Astrocyte of the hippocampus (primary cell): ENCODE measurements around the gene C17orf67.

ENCODE experiments used
- DNase-seq: peaks from one replicate; pipeline ENCODE4 v3.0.0; 2011; ENCODE audit warnings: low read depth, low spot score

Gene C17orf67, protein sequence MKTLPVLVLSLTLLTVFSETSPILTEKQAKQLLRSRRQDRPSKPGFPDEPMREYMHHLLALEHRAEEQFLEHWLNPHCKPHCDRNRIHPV

DNA sequence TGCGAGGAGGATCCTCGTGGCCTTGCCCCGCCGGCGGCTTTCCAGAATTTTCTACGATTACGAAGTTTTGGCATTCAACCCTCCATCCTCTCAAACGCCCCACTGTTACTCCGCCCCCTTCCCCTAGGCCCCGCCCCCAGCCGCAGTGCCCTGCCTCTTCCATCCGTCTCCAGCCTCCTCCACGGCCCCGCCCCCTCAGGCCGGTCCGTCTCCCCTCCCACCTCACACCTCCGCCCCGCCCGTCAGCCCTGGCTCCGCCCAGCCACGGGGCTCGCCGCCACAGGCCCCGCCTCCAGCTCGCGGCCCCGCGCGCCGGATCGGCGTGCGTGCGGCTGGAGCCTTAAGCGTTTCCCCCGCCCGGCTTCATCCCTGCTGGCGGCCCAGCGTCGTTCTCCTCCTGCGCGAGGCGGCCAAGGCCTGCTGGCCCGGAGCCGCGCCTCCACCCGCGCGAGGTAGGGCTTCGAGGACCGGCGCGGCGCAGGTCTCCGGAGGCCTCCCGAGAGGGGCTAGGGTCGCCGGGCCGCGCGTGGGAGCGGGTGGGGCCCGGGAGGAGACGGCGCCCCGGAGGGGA is at the start of gene C17orf67, which contains the start of gene DGKE:
C17orf67 (minus strand) TSS at position 112 of the 571 bp plus-strand sequence. CDS start 18,110 bp downstream, outside the sequence.
DGKE (plus strand) TSS at position 343 of the 571 bp plus-strand sequence. CDS start 645 bp downstream, outside the sequence.
- peak; percentile 99 for DNase-seq

DNA sequence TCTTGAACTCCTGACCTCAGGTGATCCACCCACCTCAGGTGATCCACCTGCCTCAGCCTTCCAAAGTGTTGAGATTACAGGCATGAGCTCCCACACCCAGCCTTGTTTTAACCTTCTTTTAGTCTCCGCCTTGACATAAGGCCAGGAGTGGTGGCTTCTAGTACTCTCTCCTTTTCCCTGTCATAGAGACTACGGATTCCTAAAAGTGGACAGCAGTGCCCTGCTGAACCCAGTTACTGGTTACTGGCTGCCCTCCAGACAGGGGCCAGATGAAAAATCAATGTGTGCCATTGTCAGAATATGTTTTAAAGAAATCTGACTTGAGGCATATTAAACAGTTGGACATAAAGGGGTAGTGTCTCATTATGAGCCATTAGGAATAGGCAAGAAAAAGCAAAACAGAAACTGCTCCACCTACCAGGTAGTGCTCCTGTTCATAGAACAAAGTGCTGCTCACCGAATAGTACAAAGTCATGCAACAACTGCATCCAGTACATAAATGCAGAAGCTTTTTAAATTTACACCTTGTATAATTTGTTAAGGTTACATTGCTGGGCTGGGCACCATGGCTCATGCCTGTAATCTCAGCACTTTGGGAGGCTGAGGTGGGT is 48.1 kb upstream of the C17orf67 start:
- no peak for DNase-seq

DNA sequence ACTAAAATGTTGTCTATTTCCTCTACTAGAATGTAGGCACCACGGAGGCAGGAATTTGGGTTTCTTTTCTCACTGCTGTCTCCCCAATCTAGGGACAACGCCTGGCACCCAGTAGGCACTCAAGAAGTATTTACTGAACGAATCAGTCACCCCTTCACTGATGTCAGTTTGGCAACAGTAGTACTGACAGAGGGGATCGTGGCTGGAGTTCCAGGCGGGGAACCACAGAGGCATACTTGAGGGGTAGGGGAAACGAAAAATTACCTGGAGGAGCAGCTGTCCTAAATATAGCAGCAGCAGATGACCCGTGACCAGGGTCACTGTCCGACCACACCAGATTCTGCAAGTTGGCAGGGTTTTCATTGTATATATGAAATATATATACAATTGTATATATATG is 46.9 kb upstream of the C17orf67 start:
- DNase-seq, result no peak

DNA sequence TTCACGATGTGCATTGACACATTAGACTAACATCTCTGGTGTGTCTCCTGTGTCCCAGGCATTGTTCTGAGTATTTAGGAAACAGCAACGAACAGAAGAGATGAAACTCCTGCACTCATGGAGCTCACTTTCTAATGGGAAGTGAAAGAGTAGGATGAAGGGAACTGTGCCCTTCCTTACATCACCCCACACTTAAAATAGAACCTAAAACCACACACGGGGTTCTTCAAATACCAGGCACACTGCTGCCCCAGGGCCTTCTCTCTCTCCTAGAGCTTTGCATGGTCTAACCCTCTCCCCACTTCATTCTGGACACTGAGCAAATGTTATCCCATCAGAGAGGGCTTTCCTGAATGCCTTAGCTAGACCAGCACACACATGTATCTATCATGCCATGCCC is 46.4 kb upstream of the C17orf67 start:
- no peak for DNase-seq

DNA sequence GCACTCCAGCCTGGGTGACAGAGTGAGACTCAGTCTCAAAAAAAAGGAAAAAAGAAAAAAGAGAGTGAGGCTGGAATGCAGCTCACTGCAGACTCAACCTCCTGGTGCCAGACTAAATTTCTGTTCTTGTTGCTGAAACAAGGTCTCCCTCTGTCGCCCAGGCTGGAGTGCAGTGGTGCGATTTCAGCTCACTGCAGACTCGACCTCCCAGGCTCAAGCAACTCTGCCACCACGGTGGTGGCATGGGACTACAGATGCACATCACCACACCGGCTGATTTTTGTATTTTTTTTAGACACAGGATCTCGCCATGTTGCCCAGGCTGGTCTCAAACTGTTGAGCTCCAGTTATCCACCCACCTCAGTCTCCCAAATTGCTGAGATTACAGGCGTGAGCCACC is 45.6 kb upstream of the C17orf67 start:
- DNase-seq, result no peak

DNA sequence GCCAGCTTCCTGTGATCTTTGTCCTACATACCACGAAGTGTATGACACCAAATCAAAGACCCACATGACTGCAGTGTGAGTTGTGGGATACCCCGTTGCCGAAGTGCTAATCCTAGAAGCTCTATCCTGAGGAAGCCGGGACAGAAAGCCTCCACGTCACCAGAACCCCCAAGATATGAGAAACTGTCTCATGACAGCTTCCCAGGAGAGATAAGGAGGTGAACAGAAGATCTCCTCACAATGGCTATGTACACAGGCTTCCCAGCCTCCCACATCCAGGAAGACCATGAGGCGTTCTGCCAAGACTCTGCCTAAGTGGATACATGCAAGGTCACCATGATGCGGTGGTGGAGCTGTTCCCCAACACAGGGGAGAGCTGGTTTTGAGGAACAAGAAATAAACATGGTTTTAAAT is 43.1 kb upstream of the C17orf67 start:
- DNase-seq, result no peak

DNA sequence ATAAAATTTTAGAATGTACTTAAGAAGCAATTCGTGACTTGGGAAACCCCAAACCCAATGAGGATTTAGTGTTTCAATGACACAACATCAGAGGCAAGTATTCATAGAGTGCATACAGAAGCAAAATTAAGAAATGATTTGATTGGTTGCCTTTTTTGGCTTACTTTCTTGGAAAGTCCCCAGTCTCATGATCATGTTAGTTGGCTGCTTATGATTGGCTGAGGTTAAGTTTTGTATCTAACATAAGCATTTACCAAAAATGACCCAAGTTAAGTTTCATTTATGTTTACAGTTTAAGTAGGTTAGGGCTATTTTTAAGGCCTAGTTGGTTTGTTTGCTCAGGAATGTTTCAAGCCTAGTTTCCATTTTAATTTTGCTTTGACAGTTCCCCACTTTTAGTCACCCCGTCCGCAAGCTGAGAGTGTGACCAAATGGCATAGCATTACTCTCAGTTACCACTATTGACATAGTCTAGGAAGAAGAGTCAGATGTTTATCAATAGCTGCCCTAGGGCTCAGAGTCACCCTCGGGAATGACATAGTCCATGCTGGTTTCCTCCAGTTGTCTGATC is 36.4 kb upstream of the C17orf67 start:
- DNase-seq, result no peak

DNA sequence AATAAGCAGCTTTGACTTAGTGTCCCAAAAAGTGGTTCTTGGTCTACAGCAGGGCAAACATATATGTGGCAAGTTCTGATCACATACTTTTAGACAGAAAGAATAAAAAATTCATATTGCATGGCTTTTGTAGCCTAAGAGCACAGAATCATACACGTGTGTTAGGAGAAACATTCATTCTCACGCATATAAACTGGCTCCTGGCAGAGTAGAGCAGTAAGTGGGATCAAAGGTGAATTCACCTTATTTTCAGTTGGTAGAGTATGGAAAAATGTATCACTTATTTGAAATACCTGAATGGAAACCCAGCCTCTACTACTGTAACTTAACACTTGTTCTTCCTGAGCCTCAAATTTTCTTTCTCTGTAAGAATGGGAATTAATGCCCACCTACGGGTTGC is 35.0 kb upstream of the C17orf67 start:
- DNase-seq, result no peak

DNA sequence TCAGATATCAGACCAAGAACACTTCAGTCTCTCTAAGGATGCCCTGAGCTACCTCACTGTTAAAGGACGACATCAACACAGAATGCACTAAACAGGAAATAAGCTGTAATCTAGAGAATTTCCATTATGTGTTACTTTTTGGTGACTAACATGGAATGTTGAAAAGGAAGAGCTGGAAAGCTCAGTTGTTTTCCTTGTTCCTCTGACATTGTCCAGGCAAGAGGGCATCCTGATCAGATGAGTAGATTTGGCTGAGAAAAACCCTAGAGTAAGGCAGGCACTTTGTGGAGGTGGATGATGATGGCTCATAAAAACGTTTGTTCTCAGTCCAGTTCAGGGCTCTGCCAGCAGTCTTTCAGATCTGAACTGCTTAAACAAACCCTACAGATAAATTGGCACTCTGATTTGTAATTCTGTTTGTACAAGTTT is 34.2 kb upstream of the C17orf67 start:
- DNase-seq, result peak; percentile 16

DNA sequence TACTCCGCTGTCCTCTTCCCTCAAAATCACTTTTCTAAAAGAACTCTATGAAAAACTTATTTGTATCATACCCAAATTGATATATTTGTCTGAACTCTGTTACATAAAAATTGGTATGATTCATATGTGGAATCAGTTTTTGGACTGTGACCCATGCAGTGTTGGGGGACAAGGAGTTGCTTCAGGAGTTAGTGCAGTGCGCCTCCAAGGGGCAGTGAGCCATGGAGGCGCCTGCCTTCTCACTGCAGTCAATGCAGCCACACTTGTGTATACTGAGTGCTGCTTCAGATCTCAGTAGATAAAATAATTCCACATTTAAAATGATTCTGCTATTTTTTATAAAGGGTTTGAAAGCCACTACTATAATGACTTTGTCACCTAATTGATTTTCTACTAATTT is 32.8 kb upstream of the C17orf67 start:
- no peak for DNase-seq

DNA sequence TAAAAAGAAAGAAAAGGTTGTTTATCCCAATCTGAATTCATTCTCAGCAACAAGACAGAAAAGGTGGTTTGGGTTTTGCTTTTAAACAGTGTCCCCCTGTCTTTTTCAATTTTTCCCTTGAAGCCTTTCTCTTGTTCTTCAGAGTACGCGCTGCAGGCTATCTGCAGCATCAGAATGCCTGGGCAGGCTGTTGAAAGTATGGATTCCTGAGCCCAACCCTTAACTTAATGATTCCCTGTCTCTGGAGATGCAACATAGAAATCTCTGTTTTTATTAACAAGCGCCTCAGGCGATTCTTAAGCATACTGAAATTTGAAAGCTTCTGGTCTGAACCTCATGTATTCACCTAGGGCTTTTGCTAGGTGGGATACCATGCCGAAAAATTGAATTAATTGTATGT is 32.4 kb upstream of the C17orf67 start:
- DNase-seq, result no peak

DNA sequence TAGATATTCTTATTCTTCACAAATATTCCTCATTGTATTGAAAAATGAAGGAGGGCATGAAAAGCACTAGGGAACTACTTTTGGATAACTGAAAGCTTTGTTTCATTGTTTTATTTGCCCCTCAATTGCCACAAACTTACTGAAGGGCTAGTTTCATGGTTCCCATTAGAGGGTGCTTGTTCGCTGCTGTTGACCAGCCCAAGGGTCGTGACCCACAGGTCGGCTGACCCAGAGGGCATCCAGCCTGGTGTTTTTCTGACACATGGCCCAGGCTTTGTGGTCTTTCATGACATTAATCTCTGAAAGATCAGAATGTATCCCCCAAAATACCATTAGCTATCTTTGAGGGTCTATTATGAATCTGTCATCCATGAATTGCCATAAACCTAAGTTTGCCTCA is 30.3 kb upstream of the C17orf67 start:
- no peak for DNase-seq

DNA sequence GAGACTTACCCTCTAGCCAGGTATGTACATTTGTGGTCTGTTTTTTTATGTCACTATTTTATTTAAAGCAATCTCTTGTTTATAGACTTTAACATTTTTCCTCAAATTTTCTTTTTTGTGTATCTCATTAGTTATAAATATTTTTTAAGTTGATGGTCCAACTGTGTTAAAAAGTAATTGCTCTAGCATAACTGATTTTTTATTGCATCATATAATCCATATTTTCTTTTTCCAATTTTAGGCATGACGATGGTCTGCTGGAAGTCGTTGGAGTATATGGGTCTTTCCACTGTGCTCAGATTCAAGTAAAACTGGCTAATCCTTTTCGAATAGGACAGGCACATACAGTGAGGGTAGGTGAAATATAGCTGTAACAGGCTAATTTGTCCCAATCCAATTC is 28.2 kb upstream of the C17orf67 start:
- no peak for DNase-seq

DNA sequence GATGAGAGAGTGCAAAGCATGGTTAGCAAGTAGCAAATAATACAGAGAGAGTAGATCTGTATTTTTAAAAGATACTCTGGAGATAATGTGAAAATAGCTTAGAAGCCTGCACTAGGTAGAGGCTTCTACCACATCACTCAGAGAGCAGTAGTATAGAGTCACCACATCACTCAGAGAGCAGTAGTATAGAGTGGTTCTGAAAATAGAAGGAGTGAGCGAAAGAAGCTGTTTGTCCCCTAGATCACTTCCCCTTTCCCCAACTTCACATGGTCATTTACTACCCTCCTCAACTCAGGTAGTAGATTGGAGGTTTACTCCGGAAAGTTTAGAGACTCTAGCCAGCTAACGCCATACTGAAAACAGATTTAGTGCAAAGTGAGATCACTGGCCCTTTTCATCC is 17.3 kb upstream of the C17orf67 start:
- no peak for DNase-seq

DNA sequence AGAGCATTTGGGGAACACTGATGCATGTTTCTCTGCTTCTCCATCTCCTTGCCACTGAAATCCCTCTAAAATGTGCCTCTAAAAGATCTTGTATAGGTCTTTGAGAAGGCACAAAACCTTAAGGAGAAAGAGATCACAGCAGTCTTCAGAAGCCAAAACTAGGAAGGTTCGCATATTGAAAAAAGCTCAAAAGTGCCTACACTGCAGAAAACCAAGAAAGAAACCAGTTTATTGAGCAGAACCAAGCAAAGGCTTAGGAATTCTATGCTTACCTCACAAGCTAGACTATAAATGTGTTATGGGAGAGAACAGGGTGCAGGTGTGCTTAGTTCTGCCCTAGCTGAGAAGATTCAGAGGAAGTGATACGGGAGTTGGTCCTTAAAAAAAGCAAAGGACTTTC is 16.9 kb upstream of the C17orf67 start:
- DNase-seq, result no peak

DNA sequence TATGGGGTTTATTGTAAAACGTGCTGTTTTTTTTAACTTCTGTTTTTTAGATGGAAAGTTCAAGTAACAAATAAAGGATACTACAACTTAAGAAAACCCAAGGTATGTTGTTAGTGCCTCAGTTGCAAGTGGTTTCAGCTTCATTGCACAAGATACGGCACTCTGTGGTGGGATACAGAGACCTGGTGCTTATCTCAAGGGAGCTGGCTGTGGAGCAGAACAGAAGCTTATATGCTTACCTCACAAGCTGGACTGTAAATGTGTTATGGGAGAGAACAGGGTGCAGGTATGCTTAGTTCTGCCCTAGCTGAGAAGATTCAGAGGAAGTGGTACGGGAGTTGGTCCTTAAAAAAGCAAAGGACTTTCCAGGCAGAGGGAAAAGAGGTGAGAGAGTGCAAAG is 15.4 kb upstream of the C17orf67 start:
- no peak for DNase-seq

DNA sequence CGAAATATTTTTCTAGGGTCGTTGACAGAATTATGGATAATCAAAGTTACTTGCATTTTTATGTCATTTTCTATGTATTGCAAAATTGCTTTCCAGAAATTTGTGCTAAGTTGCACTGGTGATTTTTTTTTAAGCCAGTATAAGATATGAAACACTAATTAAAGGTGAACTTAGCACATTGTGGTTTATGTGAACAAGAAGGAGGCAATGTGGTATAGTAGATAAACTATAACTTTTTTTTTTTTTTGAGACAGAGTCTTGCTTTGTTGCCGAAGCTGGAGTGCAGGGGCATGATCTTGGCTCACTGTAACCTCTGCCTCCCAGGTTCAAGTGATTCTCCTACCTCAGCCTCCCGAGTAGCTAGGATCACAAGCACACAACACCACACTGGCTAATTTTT is 13.4 kb upstream of the C17orf67 start:
- no peak for DNase-seq

DNA sequence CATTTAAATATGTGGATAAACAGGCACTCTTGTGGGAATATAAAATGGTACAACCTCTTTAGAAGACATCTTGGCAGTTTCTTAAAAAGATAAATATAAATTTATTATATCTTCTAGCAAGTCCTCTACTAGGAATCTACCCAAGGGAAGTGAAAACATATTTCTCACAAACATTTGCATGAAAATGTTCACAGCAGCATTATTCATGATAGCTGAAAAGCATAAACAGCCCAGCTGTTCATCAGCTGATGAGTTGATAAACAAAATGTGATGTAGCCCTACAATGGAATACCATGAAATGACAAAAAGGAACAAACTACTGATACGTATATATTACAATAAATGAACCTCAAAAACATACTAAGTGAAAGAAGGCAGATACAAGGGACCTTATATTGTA is 12.2 kb upstream of the C17orf67 start:
- DNase-seq, result no peak

DNA sequence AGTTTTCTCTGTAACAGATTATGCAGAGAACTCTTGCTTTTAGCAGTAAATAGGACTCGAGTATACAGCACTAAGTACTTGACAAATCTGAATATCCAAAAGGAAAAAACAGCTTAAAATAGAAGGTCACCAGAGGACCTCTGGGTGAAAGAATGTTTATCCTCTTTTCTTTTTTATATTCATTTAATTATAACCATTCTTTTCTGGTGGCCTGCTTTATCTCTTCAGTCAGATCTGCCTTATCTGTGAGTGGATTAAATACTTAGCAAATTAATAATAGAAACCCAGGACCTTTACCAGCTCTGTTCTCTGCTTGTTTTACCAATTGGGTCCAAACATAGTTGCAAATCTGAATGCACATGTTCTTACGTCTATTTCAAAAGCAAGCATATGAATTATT is 8.9 kb upstream of the C17orf67 start:
- DNase-seq, result no peak

DNA sequence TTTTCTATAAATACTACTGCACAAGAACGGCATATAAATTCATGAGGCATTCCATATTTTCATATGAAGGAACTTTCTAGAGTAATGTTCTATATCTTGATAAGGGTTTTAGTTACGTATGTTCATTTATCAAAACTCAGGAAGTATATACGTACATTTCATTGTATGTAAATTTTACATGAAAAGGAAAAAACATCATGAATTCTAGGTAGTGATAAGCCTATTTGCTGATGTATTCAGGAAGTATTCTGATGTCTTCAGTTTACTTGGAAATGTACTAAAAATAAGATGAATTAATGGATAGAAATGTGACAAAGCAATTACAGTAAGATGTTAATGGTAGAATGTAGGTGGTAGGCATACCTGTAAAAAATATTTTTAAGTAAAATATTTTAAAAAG is 5.0 kb upstream of the C17orf67 start:
- DNase-seq, result no peak

DNA sequence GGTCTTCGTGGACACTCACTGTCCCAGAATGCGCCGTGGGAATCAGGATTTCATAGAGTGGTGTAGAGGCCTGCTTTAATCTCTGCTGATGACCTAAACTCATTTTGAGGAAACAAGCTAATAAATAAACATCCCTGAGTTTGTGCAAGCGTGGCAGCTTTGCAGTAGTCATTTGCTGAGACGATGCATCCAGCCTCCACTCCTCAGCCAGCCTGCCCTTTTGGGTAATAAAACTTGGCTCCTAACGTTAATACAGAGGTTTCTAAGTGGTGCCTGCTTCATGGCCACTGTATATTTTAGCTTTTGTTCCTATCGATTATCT is 1.5 kb upstream of the C17orf67 start:
- DNase-seq, result no peak

DNA sequence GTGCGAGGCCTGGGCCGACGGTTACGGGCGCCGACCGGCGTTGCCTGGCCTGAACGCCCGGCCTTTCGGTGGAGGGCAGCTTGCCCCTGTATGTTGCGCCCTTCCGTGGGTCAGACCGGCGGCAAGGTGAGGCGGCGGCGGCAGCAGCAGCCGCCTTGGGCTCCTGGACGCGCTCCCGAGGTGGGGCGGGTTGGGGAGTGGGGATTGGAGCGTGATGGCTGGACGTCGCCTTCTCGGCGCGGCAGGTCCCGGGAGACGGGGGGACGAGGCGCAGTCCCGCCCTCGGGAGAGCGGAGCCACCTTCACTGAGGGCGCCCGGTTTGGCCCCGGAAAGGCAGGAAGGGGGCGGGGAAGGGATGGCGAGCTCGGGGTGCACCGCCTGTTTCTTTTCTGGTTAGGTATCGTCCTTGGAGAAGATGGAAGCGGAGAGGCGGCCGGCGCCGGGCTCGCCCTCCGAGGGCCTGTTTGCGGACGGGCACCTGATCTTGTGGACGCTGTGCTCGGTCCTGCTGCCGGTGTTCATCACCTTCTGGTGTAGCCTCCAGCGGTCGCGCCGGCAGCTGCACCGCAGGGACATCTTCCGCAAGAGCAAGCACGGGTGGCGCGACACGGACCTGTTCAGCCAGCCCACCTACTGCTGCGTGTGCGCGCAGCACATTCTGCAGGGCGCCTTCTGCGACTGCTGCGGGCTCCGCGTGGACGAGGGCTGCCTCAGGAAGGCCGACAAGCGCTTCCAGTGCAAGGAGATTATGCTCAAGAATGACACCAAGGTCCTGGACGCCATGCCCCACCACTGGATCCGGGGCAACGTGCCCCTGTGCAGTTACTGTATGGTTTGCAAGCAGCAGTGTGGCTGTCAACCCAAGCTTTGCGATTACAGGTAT is 902 bp upstream of the C17orf67 start:
- DNase-seq, result peak; percentile 57
